Ascending aorta (tissue), 2 donors: ENCODE data around the gene ITIH6. TPM values are rescaled to one million over a fixed set of nuclear protein-coding genes. Genes with fewer than 3 reads are reported as not detected.
A peak's percentile ranks its signal among the peaks of the same experiment; 100 is the strongest.

Source experiments
- DNase-seq, 2 donors: peaks; one replicate each; pipeline ENCODE4 v3.0.0-alpha.2; 2019; ENCODE audit warnings: low spot score in 2 of 2
- H3K27ac ChIP-seq, 2 donors: fragments of 200-600 bp; sonication (generic); one replicate each; pipeline ENCODE4 v1.5.1; 2016 to 2017; ENCODE audit warnings: mild to moderate bottlenecking in 1 of 2
- H3K27me3 ChIP-seq: fragments of 200-600 bp; sonication (generic); one replicate; pipeline ENCODE4 v1.5.1; 2017
- H3K36me3 ChIP-seq, 2 donors: fragments of 200-600 bp; sonication (generic); one replicate each; pipeline ENCODE4 v1.5.1; 2016
- H3K4me1 ChIP-seq, 2 donors: fragments of 200-600 bp; sonication (generic); one replicate each; pipeline ENCODE4 v1.5.1; 2016 to 2017; ENCODE audit warnings: mild to moderate bottlenecking in 1 of 2
- H3K4me3 ChIP-seq, 2 donors: fragments of 200-600 bp; sonication (generic); one replicate each; pipeline ENCODE4 v1.5.1; 2016 to 2017; ENCODE audit warnings: mild to moderate bottlenecking in 1 of 2
- H3K9me3 ChIP-seq, 2 donors: fragments of 200-600 bp; sonication (generic); one replicate each; pipeline ENCODE4 v1.5.1; 2016
- intact Hi-C: fragments of 100-400 bp; cut with DNase I; formaldehyde crosslinking; loops from one replicate; pipeline ENCODE4 v1.15.1; 2023
- total RNA-seq: library from RNA; depleted of rRNA; stranded (reverse); fragments of >200 nt; gene quantifications from one replicate; pipeline ENCODE4 v1.1.0, GENCODE V29; 2016
- TF ChIP-seq, protein P1 (sequence below), 3 experiments: fragments of 200-600 bp in 2 of 3; fragments of 450-650 bp in 1 of 3; sonication (generic) in 2 of 3; IDR thresholded peaks; one replicate each; pipeline ENCODE4 v1.5.1; 2016 to 2019; ENCODE audit warnings: antibody characterized with exemption in 3 of 3, mild to moderate bottlenecking in 1 of 3, moderate library complexity in 1 of 3

Gene ITIH6
- total RNA-seq, 1 donor from 2014 or later, result not detected

GRCh38 chrX:54811301-54811885 lies 13.3 kb upstream of the ITIH6 start:
- Histone ChIP-seq H3K9me3 (no peaks in the 10 kb centered on the region), H3K27me3 (no peaks in the 10 kb centered on the region), H3K4me1 (peaks cover 0 to 9% of the 10 kb centered on the region in 2 donors), H3K27ac (no peak overlapping the region), H3K4me3 (no peak overlapping the region), H3K36me3 (peaks cover 39 to 61% of the 10 kb centered on the region in 2 donors)
- intact Hi-C loops, result no loop called here
- TF ChIP-seq, protein P1, sequence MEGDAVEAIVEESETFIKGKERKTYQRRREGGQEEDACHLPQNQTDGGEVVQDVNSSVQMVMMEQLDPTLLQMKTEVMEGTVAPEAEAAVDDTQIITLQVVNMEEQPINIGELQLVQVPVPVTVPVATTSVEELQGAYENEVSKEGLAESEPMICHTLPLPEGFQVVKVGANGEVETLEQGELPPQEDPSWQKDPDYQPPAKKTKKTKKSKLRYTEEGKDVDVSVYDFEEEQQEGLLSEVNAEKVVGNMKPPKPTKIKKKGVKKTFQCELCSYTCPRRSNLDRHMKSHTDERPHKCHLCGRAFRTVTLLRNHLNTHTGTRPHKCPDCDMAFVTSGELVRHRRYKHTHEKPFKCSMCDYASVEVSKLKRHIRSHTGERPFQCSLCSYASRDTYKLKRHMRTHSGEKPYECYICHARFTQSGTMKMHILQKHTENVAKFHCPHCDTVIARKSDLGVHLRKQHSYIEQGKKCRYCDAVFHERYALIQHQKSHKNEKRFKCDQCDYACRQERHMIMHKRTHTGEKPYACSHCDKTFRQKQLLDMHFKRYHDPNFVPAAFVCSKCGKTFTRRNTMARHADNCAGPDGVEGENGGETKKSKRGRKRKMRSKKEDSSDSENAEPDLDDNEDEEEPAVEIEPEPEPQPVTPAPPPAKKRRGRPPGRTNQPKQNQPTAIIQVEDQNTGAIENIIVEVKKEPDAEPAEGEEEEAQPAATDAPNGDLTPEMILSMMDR (IDR thresholded peaks at IDR 0.05), result no peak
- no peak for DNase-seq

DNA sequence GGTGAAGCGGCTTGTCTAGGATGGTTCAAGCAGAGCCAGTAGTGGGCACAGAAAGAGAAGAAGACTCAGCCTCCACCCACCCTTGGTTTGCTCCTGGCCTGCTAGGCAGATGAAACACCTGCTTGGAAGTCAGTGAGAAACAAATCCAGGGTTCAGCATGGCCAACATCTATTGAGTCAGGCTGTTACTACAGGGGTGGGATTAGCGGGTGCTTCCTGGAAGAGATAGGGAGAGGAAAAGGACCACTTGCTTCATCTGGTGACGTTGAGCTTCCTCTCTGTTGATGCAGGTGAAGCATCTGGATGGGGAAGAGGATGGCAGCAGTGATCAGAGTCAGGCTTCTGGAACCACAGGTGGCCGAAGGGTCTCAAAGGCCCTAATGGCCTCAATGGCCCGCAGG lies 12.5 kb upstream of the ITIH6 start:
- DNase-seq, result no peak
- intact Hi-C loops, result no loop called here
- TF ChIP-seq, protein P1 (IDR thresholded peaks at IDR 0.05), result no peak
- Histone ChIP-seq H3K27me3 (no peaks in the 10 kb centered on the region), H3K9me3 (no peaks in the 10 kb centered on the region), H3K4me1 (peaks cover 0 to 9% of the 10 kb centered on the region in 2 donors), H3K36me3 (peaks cover 37 to 55% of the 10 kb centered on the region in 2 donors), H3K4me3 (no peak overlapping the region), H3K27ac (no peak overlapping the region)

GRCh38 chrX:54808605-54809483 lies 10.8 kb upstream of the ITIH6 start:
- peaks cover 27 to 38% of the 10 kb centered on the region in 2 donors for H3K36me3 ChIP-seq
- intact Hi-C loops, result loop anchor here (1.0 to 10.0 kb wide), 9 partner anchors 113 to 1722 kb away; partner anchors contain the start of genes FAM120C, HUWE1, PHF8 and TRO
- no peaks in the 10 kb centered on the region for H3K9me3 ChIP-seq
- H3K27ac ChIP-seq, result peak overlapping the region; percentile 82 to 88
- TF ChIP-seq, protein P1 (IDR thresholded peaks at IDR 0.05), result no peak
- DNase-seq, result peak; percentile 84 to 95
- H3K4me1 ChIP-seq, result peaks cover 0 to 9% of the 10 kb centered on the region in 2 donors
- peak overlapping the region; percentile 56 to 66 for H3K4me3 ChIP-seq
- no peaks in the 10 kb centered on the region for H3K27me3 ChIP-seq

- peak in 1 of 2 donors; percentile 78 for DNase-seq
- peaks cover 0 to 9% of the 10 kb centered on the region in 2 donors for H3K4me1 ChIP-seq
- H3K27me3 ChIP-seq, result no peaks in the 10 kb centered on the region
- no peaks in the 10 kb centered on the region for H3K9me3 ChIP-seq
- H3K4me3 ChIP-seq, result peak overlapping the region; percentile 56 to 66
- H3K36me3 ChIP-seq, result peaks cover 22 to 32% of the 10 kb centered on the region in 2 donors
- TF ChIP-seq, protein P1 (IDR thresholded peaks at IDR 0.05), result no peak
- peak overlapping the region; percentile 82 to 88 for H3K27ac ChIP-seq
- intact Hi-C loops, result loop anchor here (1.0 to 10.0 kb wide), 9 partner anchors 114 to 1721 kb away; partner anchors contain the start of genes FAM120C, HUWE1, PHF8 and TRO
These were observed 10.1 kb upstream of the ITIH6 start for GRCh38 chrX:54808109-54808604.

GRCh38 chrX:54807524-54808108 lies 9.6 kb upstream of the ITIH6 start, which contains the start of gene MAGED2:
Gene MAGED2, plus strand, starts transcription at chrX:54807745. Its CDS starts 1,587 bp downstream, at chrX:54809332.
- H3K36me3 ChIP-seq, result peaks cover 16 to 27% of the 10 kb centered on the region in 2 donors
- H3K4me3 ChIP-seq, result peak within 1 kb of the TSS; percentile 56 to 66
- intact Hi-C loops, result loop anchor here (1.0 to 10.0 kb wide), 10 partner anchors 115 to 1720 kb away; partner anchors contain the start of genes FAM120C, HUWE1, PHF8 and TRO
- no peaks in the 10 kb centered on the region for H3K27me3 ChIP-seq
- H3K9me3 ChIP-seq, result no peaks in the 10 kb centered on the region
- TF ChIP-seq, protein P1 (IDR thresholded peaks at IDR 0.05), result no peak
- peak in 1 of 2 donors; percentile 71 for DNase-seq
- H3K27ac ChIP-seq, result peak within 1 kb of the TSS; percentile 82 to 88
- H3K4me1 ChIP-seq, result peaks cover 0 to 9% of the 10 kb centered on the region in 2 donors
